Neural crest cell (in vitro differentiated cells): ENCODE measurements around the gene MMP24. TPM values are rescaled to one million over a fixed set of nuclear protein-coding genes. Genes with fewer than 3 reads are reported as not detected.

Experiments used
- DNase-seq: peaks from one replicate; pipeline ENCODE4 v3.0.0; 2021; ENCODE audit warnings: low read depth, mixed read lengths, low spot score
- H3K27ac Mint-ChIP-seq: one replicate; pipeline ENCODE4 v1.8.0; 2021; ENCODE audit warnings: mild to moderate bottlenecking, mixed read lengths; ENCODE audit not compliant: unreplicated experiment
- H3K27me3 Mint-ChIP-seq: 2 replicates; pipeline ENCODE4 v1.8.0; 2021; ENCODE audit warnings: low read depth, mild to moderate bottlenecking, mixed read lengths
- H3K36me3 Mint-ChIP-seq: 2 replicates; pipeline ENCODE4 v1.8.0; 2021; ENCODE audit warnings: low read depth, mild to moderate bottlenecking, mixed read lengths
- H3K4me1 Mint-ChIP-seq: 2 replicates; pipeline ENCODE4 v1.8.0; 2021; ENCODE audit warnings: mixed read lengths
- H3K4me3 Mint-ChIP-seq: one replicate; pipeline ENCODE4 v1.8.0; 2021; ENCODE audit warnings: mild to moderate bottlenecking, mixed read lengths
- H3K9me3 Mint-ChIP-seq: 2 replicates; pipeline ENCODE4 v1.8.0; 2021; ENCODE audit warnings: mixed read lengths
- total RNA-seq: library from RNA; stranded (reverse); gene quantifications from 2 replicates; pipeline ENCODE4 v1.2.1, GENCODE V29; 2021
- TF ChIP-seq, protein P1 (sequence below): fragments of 200-600 bp; sonication (generic); conservative IDR thresholded peaks from 2 replicates; pipeline ENCODE4 v1.5.0; 2021; ENCODE audit warnings: antibody characterized with exemption, mild to moderate bottlenecking

Gene MMP24
- total RNA-seq, 1 donor from 2014 or later: 2.9 TPM

DNA sequence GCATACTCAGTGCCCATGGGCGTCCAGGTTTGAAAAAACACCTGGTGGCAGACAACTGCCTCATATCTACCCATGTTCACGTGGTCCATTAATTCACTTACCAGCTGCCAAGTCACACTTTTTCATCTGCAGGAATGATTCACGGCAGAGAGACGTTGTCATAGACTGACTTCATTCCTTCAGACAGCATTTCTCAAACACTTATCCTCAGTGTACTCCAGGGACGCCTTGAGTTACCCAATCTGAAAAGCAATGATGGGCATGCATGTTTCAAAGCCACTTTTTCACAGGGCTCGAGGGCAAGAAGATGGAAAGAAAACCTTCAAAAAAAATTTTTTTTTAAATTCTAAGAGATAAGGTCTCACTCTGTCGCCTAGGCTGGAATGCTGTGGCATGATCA is 45.4 kb downstream of the MMP24 start:
- Mint-ChIP-seq H3K36me3 (peaks cover 2% of the 10 kb centered on the region), H3K9me3 (no peaks in the 10 kb centered on the region), H3K4me1 (peaks cover 5% of the 10 kb centered on the region), H3K4me3 (no peak overlapping the region), H3K27me3 (no peaks in the 10 kb centered on the region), H3K27ac (no peak overlapping the region)
- TF ChIP-seq, protein P1, sequence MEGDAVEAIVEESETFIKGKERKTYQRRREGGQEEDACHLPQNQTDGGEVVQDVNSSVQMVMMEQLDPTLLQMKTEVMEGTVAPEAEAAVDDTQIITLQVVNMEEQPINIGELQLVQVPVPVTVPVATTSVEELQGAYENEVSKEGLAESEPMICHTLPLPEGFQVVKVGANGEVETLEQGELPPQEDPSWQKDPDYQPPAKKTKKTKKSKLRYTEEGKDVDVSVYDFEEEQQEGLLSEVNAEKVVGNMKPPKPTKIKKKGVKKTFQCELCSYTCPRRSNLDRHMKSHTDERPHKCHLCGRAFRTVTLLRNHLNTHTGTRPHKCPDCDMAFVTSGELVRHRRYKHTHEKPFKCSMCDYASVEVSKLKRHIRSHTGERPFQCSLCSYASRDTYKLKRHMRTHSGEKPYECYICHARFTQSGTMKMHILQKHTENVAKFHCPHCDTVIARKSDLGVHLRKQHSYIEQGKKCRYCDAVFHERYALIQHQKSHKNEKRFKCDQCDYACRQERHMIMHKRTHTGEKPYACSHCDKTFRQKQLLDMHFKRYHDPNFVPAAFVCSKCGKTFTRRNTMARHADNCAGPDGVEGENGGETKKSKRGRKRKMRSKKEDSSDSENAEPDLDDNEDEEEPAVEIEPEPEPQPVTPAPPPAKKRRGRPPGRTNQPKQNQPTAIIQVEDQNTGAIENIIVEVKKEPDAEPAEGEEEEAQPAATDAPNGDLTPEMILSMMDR: no peak
- DNase-seq: no peak

DNA sequence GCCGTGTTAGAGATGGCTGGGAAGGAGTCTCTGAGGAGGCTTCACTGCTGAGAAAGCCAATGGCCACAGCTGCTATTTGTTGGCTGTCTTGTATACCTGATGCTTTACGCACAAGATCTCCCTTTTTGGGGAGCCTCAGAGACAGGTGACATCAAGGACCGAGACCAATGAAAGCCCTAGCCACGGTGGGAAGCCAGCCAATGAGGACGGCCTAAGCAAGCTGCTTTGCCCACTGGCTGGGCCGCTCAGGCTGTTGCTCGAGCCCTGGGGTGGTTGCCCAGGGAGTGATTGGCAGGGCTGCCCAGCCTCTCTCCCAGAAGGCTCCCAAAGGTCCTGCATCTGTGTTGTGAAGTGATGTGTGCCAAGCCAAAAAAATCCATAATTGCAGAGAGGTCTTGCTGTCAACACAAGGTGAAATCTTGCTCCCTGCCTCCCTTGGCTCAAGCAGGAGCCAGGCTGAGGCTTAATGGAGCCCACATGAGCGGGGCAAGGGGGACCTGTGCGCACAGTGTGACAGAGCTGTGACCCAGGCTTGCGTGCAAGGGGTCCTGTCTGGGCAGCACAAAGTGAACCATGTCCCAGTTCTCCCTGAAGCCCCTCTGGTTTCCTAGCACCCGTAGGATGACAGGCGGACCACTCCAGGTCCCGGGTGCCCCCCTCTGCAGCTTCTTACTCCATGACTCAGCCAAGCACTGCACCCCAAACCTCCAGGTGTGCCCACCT is 47.1 kb downstream of the MMP24 start:
- no peaks in the 10 kb centered on the region for H3K27me3 Mint-ChIP-seq
- no peak for DNase-seq
- peaks cover 15% of the 10 kb centered on the region for H3K4me1 Mint-ChIP-seq
- TF ChIP-seq, protein P1: no peak
- H3K27ac Mint-ChIP-seq: no peak overlapping the region
- no peaks in the 10 kb centered on the region for H3K9me3 Mint-ChIP-seq
- H3K4me3 Mint-ChIP-seq: peak overlapping the region; percentile 12
- H3K36me3 Mint-ChIP-seq: peaks cover 2% of the 10 kb centered on the region

DNA sequence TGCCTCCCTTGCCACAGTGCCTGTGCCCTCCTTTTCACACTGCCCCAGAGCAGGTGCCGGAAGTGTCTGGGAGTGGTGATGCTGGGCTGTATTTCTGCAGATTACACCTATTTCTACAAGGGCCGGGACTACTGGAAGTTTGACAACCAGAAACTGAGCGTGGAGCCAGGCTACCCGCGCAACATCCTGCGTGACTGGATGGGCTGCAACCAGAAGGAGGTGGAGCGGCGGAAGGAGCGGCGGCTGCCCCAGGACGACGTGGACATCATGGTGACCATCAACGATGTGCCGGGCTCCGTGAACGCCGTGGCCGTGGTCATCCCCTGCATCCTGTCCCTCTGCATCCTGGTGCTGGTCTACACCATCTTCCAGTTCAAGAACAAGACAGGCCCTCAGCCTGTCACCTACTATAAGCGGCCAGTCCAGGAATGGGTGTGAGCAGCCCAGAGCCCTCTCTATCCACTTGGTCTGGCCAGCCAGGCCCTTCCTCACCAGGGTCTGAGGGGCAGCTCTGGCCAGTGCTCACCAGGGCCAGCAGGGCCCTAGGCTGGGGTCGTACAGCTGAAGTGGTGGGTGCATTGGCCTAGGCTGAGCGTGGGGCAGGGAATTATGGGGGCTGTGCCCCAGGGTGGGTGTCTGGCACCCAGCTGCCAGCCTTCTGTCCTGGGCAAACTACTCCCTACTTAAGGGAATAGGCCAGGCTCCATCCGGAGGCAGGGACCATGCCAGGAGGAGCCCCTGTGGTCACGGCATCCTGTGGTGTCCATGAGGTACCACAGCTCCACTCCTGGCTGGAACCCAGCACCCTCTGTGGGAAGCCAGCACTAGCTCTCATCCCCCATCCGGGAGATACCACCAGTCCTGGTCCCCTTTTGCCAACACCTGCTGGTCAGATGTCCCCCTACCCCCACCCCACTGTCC is 47.9 kb downstream of the MMP24 start:
- no peaks in the 10 kb centered on the region for H3K9me3 Mint-ChIP-seq
- no peaks in the 10 kb centered on the region for H3K27me3 Mint-ChIP-seq
- TF ChIP-seq, protein P1: no peak

DNA sequence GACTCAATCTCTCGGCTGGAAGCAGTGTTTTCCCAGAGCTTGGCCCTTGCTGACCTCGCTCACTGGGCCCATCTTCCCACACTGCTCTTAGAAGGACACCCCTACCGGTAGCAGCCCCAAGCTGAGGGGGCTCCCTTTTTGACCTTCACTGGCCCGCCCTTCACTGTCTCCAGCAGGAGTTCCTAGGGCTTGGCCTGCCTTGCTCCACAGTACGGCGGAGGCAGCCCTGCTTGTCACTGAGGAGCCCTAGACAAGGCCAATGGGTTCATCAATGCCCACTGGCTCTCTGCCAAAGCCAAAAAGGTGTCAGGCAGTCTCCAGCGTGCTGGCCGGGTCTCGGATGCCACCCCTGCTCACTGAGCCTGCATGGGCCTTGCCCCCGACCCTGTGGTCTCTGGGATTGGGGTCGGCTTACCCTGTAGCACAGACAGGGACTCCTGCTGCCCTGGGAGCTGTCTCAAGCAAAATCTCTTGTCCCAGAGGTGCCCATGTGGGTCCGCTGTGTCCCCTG is 49.3 kb downstream of the MMP24 start:
- Mint-ChIP-seq H3K4me3 (peak overlapping the region; percentile 47), H3K27me3 (no peaks in the 10 kb centered on the region), H3K36me3 (peaks cover 8% of the 10 kb centered on the region), H3K4me1 (peaks cover 10% of the 10 kb centered on the region), H3K9me3 (no peaks in the 10 kb centered on the region), H3K27ac (no peak overlapping the region)
- TF ChIP-seq, protein P1: no peak
- no peak for DNase-seq

More for the DNA sequence above, 47.9 kb downstream of the MMP24 start:
- H3K4me1 Mint-ChIP-seq: peaks cover 11% of the 10 kb centered on the region
- no peak for DNase-seq
- H3K27ac Mint-ChIP-seq: no peak overlapping the region
- H3K36me3 Mint-ChIP-seq: peaks cover 3% of the 10 kb centered on the region
- H3K4me3 Mint-ChIP-seq: peak overlapping the region; percentile 12

DNA sequence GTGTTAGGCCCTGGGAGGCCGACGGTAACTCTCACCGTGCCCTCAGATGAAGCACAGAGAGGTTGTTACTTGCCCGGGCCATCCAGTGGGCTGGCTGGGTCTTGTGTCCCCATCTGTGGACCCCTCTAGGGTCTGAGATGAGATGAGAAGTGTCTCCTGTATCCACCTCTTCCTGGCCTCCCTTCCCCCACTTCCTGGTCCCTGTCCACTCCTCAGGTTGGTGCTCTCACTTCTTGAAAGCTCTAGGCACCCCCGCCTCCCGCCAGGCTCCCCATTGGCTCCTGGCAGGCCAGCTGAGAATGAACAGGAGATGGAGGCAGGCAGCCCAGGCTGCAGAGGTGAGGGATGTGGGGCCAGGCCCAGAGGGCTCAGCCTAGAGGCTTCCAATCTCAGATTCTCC is 49.9 kb downstream of the MMP24 start:
- H3K27ac Mint-ChIP-seq: no peak overlapping the region
- peaks cover 10% of the 10 kb centered on the region for H3K4me1 Mint-ChIP-seq
- TF ChIP-seq, protein P1: no peak
- DNase-seq: no peak
- H3K9me3 Mint-ChIP-seq: no peaks in the 10 kb centered on the region
- no peaks in the 10 kb centered on the region for H3K27me3 Mint-ChIP-seq
- peaks cover 8% of the 10 kb centered on the region for H3K36me3 Mint-ChIP-seq
- H3K4me3 Mint-ChIP-seq: peak overlapping the region; percentile 94
